HG03432 (cell line): ENCODE results near the gene ATP9B.

Experiments
- ATAC-seq: cut with Tn5 transposase; IDR thresholded peaks from one replicate; pipeline ENCODE4 v1.9.1; 2021; ENCODE audit warnings: mild to moderate bottlenecking, moderate library complexity; ENCODE audit not compliant: unreplicated experiment

ATP9B gene, protein sequence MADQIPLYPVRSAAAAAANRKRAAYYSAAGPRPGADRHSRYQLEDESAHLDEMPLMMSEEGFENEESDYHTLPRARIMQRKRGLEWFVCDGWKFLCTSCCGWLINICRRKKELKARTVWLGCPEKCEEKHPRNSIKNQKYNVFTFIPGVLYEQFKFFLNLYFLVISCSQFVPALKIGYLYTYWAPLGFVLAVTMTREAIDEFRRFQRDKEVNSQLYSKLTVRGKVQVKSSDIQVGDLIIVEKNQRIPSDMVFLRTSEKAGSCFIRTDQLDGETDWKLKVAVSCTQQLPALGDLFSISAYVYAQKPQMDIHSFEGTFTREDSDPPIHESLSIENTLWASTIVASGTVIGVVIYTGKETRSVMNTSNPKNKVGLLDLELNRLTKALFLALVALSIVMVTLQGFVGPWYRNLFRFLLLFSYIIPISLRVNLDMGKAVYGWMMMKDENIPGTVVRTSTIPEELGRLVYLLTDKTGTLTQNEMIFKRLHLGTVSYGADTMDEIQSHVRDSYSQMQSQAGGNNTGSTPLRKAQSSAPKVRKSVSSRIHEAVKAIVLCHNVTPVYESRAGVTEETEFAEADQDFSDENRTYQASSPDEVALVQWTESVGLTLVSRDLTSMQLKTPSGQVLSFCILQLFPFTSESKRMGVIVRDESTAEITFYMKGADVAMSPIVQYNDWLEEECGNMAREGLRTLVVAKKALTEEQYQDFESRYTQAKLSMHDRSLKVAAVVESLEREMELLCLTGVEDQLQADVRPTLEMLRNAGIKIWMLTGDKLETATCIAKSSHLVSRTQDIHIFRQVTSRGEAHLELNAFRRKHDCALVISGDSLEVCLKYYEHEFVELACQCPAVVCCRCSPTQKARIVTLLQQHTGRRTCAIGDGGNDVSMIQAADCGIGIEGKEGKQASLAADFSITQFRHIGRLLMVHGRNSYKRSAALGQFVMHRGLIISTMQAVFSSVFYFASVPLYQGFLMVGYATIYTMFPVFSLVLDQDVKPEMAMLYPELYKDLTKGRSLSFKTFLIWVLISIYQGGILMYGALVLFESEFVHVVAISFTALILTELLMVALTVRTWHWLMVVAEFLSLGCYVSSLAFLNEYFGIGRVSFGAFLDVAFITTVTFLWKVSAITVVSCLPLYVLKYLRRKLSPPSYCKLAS

DNA sequence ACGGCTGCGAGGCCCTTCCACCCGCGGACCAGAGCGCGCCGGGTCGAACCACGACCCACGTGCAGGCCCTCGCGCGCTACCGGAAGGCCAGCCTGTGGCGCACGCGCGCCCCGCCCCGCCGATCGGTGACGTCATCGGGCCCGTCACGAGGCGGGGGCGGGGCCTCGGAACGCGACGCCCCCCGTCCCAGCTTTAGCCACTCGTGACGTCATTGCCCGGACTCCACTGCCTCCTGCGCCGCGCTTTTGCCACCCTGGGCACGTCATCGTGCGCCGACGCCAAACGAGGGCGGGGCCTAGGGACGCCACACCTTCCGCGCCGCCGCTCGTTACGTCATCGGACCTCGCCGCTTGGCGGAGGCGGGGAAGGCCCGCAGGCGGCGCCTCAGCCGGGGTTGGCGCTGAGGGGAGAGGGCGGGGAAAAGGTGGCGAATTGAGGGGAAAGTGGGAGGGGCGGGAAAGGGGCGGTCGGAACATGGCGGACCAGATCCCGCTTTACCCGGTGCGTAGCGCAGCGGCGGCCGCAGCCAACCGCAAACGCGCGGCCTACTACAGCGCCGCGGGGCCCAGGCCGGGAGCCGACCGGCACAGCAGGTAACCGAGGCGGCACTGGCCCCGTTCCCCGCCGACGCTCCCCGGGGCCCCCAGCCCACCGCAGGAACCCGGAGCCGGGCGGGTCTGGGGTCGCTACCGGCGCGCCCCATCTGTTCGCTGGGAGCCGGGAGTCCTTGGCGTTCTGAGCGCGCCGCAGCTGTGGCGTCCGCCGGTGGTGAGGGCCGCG is at the start of gene ATP9B:
TSS of gene ATP9B (plus strand) at position 458 of the 780 bp plus-strand sequence. CDS start at position 475, 17 bp downstream.
- peak; percentile 88 for ATAC-seq

DNA sequence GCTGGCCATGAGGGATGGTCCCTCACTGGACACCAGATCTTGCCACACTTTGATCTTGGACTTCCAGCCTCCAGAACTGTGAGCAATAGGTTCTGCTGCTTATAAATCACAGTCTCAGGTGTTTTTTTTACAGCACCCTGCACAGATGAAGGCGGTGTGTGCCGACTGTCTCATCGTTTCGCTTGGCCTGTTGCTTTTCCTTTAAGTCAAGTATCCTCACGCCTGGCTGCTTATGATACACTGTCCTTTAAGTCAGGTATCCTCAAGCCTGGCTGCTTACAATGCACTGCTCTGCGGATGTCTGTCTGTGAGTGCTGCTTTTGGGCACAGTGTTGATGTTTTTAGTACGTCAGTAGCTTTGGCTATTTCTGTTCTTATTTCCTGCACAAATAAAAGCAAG is 49.3 kb upstream of the ATP9B start:
- ATAC-seq, result no peak

DNA sequence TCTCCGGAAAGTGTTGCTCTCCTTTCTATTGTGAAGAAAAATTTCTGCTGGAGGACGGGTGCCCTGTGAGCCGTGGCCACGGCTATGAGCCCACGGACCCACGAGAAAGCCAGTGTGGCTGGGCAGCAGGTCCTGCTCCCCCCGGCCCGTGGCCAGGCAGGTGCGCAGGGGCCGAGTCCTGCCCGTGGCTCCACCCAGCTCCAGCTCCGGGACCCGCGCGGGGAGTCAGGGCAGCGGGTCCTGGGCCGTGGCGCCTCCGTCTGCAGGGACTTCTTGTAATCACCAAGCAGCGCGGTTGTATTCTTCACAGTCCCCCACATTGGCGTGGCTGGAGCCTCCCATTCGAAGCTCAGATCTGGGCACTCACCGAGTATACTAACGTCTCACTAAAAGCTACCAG is 46.6 kb upstream of the ATP9B start:
- ATAC-seq, result no peak

DNA sequence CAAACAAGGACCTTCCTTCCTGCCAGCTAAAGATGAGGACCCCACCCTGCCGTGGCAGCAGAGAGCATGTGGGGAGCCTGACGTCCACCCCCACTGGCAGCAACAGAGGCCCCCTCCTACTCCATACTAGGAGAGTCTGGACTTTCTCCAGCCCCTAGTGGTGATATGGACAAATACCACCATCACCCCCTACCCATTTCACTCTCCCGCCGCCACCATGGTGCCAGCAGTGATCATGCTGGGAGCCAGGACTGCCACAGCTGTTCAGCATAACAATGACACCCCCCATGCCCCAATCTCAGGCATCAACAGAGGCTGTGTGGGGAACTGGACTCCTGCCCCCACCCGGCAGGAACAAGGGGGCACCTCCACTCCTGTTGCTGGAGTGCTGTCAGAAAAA is 42.7 kb upstream of the ATP9B start:
- no peak for ATAC-seq

DNA sequence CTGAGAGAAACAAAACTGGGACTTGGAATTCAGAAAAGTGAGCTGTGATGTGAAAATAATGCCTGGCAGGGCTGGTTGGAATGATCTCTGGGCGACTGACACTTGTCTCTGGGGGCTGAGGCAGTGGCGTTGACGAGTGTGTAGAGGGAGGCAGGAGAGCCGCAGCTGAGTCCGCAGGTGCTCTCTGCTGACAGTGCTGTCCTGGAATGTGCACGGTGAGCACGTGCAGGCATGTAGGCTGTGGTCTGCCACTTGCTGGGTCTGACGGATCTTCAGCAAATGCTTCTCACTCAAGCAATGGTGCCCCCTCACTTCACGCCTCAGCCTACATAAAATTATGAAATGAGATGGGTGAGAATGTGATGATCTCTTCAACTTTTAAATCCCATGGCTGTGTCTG is 38.5 kb upstream of the ATP9B start:
- ATAC-seq, result no peak

DNA sequence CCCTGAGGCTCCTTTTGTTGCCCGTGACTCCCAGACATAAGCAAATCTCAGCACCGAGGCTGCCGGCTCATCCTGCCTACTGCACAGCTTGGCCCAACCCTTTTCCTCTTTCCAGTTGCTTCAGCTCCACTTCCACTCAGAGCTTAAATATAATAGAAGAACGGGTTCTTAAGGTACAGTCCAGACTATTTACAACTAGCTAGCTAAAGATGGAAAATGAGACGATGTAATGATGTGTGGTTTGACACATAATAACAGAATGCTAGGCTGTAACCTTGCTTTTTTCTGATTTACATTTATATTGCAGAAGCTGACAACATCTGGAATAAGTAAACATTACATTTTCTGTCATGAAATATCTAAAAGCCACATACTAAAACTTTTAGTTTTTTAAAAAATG is 26.9 kb upstream of the ATP9B start:
- ATAC-seq, result no peak

DNA sequence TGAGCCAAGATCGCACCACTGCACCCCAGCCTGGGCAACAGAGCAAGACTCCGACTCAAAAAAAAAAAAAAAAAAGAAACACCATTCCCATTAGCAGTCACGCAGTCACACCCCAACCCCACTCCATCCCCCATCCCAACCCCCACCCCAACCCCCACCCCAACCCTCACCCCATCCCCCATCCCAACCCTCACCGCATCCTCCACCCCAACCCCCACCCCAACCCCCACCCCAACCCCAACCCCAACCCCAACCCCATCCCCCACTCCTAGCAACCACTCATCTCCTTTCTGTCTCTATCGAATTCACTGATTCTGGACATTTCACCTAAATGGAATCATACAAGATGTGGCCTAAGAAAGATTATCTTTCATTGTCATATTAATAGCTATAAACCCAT is 25.9 kb upstream of the ATP9B start:
- ATAC-seq, result no peak

DNA sequence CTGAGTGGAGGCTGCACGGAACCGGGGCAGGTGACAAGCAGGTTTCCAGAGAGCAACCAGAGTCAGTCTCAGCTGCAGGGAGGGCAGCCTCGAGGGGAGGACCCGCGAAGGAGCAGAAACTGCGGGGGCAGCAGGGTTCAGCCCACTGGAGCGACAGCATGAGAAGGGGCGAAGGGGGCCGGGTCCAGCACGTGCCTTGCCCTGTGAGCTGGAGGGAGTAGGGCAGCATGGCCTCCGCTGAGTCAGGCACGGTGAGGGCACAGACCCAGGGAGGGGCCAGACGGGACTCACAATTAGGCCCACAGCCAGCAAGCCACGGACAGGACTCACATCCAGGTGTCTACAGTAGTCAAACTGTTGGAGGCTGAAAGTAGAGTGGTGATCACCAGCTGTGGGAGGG is 22.7 kb upstream of the ATP9B start:
- ATAC-seq, result no peak

DNA sequence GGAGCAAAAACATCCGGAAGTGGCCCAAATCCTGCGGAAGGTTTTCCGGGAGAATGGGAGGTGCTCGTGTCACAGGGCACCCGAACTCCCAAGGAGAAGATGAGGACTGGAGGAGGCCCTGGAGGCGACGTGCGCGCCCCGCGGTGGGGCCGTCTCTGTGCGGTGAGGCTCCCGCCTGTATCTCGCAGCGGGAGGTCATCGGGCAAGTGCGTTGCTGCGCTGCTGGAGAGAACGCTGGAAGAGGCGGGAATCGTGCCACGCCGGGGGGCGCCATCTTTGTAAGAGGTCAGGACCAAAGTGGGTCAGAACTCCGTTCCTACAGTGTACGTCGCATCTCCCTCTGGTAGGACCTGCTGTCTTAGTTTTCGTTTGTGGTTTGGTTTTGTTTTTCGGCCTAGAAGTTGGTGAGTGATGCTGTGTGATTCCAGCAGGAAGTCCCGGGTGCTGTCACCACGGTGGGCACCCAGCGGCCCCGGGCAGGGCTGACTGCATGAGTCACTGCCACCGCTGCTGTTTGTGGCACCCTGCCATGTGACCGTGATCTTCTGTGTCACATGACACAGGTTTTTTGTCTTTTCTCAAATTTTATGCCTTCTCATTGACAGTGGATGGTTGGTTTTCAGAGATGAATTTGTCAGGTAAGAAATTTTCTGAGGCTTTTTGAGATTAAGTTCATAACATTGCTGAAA is 21.5 kb upstream of the ATP9B start:
- ATAC-seq, result no peak

DNA sequence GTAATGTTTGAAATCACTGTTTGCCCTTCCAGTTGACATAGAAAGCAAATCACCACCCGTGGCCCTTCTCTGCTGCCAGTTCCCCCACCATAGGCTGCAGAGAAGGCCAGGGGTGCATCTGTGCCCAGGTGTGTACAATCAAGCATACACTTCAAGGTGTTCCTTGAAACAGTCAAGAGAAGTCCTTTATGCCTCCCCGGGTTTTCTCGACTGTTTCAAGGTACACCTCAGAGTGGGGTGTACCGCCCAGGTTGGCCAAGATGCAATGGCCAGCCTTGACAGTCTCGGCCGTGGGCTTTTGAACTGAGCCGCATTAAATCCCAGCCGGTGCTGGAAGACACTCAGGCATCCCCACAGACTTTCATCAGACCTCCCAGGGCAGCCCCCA is 21.0 kb upstream of the ATP9B start:
- no peak for ATAC-seq

DNA sequence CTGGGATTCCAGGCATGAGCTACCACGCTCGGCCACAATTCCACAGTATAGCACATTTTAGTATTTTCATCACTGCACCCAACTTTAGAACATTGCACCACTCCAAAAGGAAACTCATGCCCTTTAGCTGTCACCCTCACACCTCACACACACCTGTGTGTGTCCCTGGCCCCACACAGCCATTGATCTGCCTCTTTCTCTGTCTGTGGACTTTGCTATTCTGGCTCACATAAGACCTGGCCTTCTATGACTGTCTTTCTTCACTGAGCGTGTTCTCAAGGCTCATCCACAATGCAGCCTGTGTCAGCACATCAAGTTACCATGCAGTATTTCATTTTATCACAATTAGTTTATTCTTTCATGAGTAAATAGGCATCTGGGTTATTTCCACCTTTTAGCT is 19.7 kb upstream of the ATP9B start:
- ATAC-seq, result no peak

DNA sequence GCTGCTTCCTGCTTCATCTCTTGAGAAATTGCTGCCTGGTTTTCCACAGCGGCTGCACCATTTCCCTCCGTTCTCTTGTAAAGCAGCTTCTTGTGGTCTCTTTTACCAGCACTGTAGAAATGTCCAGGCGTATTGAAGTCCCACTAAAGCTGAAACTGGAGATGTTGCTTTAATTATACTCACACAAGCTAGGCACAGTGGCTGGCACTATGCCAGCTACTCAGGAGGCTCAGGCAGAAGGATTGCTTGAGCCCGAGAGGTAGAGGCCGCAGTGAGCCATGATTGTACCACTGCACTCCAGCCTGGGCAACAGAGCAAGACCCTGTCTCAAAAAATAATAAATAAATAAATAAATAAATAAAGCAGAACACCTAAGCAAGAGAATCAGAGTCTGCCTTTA is 19.2 kb upstream of the ATP9B start:
- no peak for ATAC-seq

DNA sequence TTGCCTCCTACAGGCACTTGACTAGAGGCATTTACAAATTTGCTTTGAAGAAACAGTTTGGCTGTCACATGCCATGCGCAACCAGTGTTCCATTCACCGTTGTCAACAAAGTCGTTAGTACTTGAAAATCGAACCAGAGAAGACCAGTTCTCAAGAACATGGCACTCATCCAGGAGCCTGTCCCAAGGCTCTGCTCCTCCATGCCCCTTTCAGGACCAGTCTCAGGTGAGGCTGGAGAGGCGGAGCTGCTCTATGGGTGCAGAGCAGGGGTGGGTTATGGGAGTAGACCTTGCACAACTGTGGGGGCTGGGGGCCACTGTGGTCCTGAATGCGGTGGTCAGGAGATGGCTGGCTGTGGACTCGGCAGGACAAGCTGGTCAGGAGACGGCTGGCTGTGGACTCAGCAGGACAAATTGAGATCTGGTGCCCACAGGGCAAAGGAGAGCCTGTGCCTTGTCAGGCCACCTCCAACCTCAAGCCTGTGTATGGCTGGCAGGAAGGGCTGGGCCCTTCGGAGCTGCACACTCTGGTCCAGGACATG is 12.3 kb upstream of the ATP9B start:
- no peak for ATAC-seq

DNA sequence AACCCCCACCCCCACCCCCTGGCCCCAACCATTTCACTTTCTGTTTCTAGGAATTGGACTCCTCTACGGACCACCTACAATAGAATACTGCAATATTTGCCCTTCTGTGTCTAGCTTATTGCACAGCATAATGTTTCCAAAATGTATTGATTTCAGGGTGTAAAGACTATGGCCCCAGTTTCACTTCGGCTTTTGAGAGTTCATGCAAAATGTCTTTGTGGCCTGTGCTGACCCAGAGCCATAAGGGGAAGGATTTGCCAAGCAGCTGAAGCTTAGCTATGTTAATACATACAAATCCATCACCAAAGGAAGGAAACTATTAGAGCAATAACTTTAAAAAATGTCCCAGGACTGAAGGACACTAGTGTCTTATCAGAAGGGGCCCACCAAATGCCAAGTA is 11.2 kb upstream of the ATP9B start:
- peak; percentile 68 for ATAC-seq

DNA sequence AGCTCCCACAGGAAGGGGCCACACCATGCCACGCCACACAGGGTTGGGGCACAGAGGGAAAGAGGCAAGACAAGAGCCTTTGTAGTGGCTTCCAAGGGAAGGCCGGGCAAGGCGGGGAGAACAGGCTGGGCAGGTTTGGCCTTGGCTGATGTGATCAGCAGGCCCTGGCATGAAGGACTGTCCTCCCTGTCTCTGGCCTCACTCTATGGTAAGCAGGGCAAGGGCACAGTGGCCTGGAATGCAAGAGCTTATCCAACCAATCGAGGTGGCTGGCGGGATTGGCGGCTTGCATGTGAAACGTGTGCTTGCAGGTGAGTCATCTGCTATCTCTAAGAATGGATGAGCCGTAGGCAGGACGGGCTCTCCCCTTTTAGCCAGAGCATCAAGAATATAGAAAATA is 6.4 kb upstream of the ATP9B start:
- no peak for ATAC-seq

DNA sequence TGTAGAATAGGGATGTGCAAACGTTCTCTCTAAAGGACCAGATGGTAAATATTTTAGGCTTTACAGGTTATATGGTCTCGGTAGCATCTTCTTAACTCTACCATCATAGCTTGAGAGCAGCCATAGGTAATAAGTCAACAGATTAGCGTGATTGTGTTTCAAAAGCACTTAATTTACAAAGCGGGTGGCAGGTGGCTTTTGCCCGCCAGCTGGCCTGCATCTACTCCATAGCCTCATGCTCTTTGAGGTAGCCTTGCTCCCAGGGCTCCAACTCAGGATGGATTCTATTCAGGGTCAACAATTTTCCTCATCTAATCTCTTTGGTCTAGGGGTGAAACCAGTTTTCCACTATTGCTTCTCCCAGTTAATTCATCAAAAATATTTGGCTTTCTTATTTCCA is 5.0 kb upstream of the ATP9B start:
- no peak for ATAC-seq

DNA sequence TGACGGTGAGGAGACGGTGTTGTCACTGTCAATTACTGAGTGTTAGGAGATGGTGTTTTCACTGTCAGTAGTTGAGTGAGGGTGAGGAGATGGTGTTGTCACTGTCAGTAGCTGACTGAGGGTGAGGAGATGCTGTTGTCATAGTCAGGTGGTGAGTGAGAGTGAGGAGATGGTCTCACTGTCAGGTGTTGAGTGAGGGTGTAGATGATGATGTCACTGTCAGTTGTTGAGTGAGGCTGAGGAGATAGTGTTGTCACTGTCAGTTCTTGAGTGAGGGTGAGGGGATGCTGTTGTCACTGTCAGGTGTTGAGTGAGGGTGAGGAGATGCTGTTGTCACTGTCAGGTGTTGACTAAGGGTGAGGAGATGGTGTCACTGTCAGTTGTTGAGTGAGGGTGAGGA is 3.4 kb upstream of the ATP9B start:
- no peak for ATAC-seq

DNA sequence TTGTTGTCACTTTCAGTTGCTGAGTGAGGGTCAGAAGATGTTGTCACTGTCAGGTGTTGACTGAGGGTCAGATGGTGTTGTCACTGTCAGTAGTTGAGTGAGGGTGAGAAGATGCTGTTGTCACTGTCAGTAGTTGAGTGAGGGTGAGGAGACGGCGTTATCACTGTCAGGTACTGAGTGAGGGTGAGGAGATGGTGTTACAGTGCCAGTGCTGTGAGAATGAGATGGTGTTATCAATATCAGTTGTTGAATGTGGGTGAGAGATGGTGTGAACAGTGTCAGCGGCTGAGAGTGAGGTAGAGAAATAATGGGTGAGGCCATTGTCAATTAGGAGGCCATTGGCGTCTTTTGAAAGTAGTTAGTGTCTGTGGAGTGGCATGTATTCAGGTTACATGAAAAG is 1.6 kb upstream of the ATP9B start:
- no peak for ATAC-seq

DNA sequence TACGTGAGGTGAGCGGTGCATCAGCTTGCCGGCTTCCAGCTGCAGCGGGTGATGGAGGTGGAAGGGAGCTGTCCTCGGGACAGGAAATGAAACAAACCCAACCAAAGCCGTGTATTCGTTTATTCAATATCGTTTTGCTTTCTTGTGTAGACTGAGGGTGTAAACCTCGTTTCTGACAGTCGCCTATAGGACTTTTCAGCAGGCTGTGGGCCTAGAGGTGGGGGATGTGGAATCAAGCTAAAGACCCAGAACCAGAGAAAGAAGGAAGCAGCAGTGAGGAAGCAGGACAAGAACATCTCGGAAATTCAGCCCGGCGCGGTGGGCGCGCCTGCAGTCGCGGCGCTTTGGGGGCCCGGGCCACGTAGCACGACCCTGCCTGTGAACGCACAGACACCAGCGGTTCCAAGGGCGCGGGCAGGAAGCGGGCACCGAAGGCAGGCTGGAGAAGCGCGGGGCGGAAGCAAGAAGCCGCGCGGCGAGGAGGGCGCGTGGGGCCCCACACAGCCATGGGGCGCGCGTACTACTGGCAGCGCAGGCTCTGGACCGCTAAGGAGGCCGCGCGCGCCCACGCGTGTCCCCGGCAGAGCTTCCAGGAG is 755 bp upstream of the ATP9B start:
- peak; percentile 46 for ATAC-seq

DNA sequence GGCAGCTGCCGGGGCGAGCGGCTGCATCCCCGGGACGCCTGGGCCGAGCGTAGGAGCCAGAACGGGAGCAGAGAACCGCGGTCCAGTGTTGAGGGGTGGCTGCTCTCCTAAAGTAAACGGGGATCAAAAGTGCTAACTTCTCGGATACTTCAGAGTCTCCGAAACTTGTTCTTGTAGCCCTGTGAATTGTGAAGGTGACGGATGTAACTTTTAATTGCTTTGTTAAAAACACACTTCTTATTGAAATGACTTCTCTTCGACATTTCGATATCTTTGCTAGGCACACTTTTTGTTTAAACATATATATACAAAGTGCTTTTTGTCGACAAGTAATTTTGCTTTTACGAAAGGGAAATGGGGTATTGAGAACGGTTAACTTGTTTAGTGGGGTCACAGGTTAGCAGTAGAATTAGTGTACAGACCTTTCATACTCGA is 540 bp downstream of the ATP9B start:
- ATAC-seq, result no peak
